HG02642 (cell line): Measurements from ENCODE around the gene DYNLT4.
"Not testable (repeated sequence)": the region's sequence is repeated elsewhere in the genome, so short reads cannot be mapped to it uniquely, and the experiment has no call there.

Experiments
- ATAC-seq: cut with Tn5 transposase; IDR thresholded peaks from one replicate; pipeline ENCODE4 v1.9.1; 2021; ENCODE audit warnings: mild to moderate bottlenecking; ENCODE audit not compliant: unreplicated experiment, poor library complexity

DYNLT4 gene

DNA sequence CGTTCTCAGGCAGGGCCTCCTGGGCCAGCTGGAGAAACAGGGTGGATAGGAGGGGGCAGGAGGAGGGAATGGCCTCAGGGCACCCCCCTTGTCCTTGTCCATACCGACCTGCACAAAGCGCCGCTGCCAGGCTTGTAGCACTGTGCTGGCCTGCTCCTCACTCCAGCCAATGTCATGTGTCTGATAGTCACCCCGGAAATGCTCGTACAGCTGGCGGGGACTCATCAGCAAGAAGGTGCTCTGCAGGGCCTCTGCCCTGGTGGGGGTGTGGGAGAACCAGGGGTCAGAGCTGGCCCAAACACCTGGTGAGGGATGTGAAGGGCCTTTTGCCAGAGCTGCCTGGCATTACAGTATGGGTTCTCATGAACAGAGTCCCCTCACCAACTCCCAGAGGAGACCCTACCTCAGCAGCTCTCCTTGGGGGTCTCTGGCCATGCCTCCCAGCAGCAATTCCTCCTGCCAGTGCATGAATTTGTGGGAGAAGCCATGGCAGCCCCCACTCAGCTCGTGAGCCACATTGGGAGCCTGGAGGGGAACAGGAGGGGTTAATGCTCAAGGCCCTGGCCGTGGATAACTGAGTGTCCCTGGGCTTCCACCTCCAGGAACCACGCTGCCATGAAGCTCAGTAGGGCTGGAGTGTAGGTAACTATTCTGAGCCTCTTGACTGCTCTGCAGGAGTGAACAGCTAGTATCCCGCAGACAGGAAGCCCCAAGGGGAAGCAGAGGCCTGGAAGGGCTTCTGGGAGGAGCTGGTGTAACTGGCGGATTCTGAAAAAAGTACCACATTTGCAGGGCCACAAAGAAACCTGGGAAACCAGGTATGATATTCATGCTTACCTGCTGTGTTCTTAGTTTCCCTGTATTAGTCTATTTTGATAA lies 22.6 kb upstream of the DYNLT4 start:
- ATAC-seq: no peak

DNA sequence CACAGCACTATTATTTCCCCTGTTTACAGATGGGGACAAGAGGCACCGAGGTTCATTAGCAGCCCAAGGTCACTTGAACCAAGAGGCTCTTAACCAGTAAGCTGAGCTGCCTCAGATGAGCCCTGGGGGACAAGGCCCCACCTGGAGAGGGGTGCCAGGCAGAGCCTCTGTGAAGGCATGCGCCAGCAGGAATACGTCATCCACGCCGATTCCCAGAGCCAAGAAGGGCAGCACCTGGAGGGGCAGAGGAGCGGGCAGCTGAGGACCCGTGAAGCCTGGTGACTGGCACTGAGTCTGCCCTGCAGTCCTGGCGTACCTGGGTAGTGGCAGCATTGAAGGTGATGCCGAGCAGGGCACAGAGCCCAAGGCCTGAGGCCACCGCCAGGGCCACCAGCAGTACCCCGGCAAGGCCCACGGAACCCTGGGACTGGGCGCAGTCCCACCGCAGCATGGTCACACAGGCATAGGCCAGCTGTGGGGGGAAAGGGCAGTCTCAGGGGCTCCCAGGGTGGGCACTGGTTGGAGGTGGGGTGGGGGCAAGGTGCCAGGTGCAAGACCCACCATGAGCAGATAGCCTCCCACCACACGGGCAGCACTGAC lies 21.8 kb upstream of the DYNLT4 start:
- no peak for ATAC-seq

DNA sequence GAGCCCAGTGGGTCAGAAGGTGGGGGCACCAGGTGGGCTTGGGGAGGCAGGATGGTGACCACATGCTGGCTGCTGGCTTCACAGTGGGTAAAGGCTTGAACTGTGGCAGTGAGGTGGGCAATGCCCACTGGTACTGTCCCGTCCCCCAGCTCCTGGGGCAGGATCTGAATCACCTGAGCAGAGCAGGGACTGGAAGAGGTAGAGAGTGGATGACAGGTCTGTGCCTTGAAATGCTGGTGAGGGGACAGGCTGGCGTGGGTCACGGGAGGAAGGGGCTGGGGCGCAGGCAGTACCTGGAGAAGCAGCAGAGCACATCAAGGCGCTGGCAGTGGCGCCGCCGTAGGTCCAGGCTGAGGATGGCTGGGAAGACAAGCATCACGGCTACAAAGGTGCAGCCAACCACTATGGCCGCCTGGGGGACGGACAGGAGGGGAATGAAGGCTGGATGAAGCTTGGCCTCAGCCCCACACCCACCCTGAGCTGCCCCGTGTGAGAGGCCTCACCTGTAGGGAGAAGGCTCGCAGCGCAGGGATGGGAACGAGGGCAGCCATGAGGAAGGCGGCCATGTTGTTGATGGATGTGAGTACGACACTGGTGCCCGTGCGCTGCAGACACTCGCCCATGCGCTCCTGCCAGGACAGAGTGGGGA lies 21.0 kb upstream of the DYNLT4 start:
- ATAC-seq: no peak

DNA sequence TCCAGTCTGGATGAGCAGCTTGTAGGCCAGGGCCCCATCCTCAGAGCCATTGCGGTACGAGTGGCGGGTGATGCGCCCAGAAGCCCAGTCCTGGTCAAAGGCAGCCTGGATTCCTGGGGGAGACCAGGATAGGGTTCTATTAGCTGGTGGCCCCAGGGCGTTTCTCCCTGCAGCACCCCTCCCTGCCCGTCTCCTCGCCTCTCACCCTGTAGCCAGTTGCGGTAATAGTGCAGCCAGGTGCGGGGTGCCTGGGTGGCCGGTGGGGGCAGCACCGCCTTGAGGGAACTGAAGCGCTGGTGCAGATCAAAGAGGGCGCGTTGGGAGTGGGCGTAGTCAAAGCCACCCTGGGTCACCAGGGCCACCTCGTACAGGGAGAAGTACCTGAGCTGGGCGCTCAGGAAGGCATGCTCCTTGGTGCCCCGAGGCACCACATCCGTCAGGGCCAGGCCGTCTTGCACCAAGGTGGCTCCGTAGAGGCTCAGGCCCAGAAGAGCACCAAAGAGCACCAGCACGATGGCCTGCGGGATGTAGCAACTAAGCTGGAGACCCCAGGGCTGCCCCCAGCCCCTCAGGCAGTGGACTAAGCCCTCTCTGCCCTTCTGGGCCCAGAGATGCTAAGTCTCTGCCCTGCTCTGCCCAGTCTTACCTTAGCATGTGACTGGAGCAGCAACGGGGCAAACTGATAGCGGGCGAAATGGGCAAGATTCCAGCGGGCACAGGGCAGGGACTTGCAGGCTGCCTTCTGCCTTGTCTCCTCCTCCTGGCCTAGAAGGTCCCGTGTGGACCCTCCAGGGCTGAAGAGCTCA lies 20.2 kb upstream of the DYNLT4 start:
- no peak for ATAC-seq

DNA sequence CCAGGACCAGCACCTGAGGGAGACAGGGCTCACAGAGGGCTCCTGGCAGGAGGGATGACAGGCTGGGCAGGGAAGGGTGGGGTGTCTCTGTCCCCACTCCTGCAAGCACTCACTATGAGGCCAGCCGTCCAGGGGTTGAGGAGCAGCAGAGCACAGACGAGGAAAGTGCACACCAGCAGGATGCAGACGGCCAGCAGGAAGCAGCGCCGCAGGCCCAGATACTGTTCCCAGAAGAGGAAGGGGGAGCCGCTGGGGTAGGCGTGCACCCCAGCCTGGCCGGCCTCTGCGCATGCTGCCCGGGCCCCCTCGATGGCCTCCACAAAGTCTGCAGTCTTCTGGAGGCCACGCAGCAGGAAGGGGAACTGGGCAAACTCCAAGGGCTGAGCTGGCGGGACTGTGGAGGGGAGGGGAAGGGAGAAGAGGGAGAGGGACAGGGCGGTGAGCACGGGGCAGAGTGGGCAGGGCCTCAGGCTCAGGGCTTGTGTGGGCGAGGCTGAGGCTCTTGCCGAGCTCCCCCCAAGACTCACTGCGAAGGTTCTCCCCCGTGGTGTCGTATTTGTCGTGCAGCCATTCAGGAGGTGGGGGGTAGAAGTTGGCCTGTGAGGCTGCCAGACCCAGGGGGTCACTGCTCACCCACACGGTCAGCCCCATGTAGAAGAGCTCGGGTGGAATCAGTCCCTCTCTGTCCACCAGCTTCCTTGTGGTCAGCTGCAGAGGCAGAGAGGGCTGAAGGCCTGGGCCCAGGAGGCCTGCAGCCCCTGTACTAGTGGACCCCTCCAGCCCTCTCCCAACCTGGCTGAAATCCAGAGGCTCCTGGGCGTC lies 19.4 kb upstream of the DYNLT4 start:
- ATAC-seq: no peak

DNA sequence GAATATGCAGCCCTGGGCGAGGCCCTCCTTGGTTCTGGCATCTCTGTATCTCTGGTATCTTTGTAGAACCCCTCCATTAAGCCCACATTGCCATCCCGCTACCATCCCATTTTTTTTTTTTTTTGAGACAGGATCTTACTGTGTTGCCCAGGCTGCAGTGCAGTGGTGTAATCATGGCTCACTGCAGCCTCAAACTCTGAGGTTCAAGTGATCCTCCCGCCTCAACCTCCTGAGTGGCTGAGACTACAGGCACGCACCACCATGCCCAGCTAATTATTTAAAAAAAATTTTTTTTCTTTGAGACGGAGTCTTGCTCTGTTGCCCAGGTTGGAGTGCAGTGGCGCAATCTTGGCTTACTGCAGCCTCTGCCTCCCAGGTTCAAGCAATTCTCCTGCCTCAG lies 17.2 kb upstream of the DYNLT4 start:
- not testable (repeated sequence) for ATAC-seq

DNA sequence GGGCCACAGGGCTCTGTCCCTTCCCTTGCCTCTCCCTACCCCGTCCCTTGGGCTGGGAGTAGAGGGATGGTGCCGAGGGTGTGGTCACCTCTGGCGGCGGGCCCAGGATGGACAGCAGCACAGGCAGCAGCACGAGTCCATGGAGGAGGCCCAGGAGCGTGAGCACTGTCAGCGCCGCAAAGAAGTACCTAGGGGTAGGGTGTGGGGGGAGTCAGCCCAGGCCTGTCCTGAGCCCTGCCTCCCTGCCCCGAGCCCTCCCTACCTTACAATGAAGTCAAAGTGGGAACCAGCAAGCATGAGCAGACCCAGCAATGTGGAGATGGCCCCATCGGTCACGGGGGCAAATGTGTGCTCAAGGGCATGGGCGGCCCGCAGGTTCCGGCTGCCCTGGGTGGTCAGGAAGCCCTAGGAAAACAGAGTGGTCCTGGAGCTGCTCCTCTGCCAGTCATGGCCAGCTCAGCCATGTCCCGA lies 15.9 kb upstream of the DYNLT4 start:
- no peak for ATAC-seq

DNA sequence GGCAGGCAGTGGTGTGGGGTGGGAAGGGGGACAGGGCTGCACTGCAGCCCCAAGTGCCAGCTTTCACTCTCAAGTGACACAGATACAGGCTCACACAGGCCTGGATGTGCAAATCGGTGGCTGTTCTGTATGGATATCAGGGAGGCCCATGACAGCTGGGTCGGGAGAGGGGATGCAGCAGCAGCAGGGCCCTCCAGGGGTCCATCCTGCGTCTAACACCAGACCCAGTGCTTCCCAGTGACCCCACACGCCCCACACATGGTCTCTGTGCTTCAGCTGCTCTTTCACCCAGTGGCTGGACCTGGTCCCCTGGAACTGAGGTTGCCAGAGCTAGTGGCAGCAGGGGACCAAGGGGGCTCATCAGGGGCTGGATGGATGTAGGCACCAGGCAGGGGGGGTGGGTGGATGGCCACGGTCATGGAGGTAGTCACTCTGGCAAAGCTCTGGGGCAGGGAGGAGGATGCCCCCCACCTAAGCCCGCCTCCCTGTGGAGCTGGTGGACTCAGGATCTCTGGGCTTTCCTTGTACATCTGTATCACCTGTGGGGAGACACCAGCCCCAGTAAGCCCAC lies 15.1 kb upstream of the DYNLT4 start:
- ATAC-seq: no peak

DNA sequence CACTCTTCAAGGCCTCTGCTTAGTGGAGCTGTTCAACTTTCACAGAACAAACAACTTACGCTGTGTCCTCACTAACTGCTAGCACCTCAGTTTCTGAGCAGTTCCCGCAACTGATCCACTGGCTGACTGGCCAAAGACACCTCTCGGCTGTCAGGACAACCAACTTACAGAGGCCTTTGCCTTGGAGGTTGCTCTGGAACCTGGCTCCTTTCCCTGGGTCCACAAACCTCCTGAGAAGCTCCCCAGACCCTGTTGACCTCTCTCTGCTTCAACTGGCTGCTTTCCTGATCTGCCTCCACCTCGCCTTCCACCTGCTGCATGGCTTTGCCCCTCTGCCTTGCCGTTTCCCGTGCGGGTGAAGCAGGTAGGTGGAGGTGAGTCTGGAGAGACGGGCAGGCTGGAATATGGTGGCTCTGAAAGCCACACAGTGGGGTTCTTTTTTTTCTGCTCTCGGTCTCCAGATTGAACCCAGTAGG lies 14.1 kb upstream of the DYNLT4 start:
- no peak for ATAC-seq

DNA sequence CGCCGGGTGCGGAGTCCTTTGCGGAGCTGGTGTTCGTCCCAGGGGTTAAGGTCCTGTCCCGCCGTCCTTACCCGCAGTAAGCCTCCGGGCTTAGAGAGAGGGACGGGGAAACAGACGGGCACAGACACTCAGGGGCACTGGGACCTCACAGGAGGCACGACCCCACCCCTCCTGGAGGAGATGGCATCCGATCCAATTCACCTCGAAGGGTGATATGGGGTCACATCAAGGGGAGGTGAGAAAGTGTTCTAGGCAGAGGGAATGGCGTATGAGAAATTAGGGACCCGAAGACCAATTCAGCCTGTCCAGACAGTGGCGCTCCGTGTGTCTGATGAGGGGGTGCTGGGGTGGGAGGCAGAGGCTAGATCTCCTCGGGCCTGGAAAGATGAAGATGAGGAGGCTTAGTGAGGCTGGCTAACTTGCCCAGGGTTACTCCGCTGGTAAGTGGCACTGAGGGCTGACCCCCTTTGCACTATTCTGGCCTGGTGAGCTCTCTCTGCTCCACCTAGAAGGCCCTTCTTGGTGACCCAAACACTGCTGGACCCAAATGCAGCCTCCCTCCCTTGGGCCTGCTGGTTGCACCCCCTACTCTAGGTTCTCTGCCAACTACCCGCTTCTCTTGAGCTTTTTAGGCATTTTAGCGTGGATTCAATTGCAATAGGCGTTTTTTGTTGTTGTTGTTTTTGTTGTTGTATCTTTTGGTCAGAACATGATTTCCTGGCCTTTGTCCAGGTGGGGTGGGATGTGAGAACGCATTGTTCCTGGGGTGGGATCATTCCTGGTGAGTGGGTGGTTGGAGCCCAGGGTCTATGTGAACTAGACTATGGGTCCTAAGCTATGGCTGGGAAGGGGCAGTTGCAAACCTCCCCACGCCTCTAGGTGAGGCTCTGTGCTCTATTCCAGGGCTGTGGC lies 13.4 kb upstream of the DYNLT4 start:
- no peak for ATAC-seq

DNA sequence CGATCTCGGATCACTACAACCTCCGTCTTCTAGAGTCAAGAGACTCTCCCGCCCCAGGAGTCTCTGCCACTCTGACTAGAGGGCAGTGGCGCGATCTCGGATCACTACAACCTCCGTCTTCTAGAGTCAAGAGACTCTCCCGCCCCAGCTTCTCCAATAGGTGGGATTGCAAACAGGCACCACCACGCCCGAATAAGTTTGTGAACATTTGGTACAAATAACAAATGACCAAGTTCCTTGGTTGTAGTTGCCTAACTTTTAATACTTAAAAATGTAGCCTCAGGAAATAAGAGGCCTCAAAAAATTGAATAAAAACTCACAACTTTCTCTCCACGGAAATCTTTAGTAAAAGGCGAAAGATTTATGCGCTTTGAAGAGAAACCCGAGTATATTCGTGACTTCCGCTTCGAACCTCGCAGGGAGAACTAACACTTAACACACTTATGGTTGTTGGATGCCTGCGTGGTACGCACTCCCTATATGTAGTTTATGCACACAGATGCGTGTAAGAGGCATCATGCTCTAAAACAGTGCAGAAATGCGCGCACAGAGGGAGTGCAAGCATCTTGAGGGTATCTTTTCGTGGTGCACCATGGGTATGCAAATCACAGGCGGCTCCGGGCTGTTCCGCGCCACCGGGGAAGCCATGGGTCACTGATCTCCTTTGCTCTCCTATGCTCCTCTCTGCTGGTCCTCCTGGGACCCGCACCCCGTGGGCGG lies 12.6 kb upstream of the DYNLT4 start:
- ATAC-seq: peak; percentile 77

DNA sequence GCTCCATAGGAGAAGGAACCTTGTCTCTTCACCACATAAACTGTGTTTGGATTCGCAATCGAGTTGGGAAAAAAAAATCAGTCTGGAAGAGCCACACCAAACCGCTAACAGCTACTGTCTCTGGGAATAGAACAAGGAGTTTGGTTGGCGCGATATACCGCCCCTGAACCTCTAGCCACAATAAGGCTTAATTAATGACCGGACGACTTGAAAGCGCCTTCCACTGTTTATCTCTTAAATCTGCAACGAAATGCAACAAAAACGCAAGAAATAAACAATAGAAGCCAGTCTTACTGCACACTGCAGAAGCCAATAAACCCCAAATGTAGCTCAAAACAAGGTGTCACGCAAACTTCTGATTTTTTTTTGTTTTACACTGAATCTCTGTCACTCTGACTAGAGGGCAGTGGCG lies 12.1 kb upstream of the DYNLT4 start:
- ATAC-seq: no peak

DNA sequence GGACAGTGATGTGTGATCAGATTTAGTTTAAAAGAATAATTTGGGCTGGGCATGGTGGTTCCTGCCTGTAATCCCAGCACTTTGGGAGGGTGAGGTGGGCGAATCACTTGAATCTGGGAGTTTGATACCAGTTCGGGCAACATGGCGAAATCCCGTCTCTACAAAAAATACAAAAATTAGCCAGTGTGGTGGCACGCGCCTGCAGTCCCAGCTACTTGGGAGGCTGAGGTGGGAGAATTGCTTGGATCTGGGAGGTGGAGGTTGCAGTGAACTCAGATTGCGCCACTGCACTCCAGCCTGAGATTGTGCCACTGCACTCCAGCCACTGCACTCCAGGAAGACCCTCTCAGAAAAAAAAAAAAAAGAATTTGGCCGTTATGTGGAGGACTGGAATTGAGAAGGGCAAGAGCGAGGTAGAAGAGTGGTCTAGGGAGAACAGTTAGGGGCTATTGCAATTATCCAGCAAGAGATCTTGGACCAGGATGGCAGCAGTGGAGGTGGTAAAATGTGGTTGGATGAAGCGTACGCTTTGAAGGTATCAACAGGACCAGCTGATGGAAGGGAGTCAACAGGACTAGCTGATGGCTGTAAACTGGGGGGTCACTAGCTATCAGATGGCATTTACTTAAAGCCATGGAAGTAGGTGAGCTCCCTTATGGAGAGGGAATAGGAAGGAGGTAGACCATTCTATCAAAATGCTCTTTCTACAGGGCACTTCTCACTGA lies 10.8 kb upstream of the DYNLT4 start:
- ATAC-seq: no peak

DNA sequence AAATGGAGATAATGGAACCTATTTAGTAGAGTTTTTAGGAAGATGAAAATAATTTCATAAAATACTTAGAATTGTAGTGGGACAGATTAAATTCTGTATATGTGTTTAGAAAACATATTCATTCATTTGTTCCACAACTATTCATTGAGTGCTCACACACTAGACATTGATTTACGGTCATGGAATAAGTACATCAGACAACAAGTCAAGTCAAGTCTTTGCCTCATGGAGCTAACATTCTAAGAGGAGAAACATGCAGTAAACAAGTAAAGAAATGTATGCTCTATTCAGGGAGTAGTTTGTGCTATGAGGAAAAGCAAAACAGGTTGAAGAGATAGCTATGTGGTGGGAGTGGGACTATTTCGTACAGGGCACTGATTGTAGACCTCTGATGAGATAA lies 10.2 kb upstream of the DYNLT4 start:
- ATAC-seq: no peak

DNA sequence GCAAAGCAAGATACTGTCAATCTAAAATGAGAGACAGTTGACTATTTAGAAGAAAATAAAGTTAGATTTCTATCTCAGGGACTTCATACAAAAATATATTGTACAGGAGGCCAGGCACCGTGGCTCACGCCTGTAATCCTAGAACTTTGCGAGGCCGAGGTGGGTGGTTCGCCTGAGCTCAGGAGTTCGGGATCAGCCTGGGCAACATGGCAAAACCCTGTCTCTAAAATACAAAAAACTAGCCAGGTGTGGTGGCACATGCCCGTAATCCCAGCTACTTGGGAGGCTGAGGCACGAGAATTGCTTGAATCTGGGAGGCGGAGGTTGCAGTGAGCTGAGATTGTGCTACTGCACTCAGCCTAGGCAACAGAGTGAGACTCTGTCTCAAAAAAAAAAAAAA lies 8.8 kb upstream of the DYNLT4 start:
- not testable (repeated sequence) for ATAC-seq

DNA sequence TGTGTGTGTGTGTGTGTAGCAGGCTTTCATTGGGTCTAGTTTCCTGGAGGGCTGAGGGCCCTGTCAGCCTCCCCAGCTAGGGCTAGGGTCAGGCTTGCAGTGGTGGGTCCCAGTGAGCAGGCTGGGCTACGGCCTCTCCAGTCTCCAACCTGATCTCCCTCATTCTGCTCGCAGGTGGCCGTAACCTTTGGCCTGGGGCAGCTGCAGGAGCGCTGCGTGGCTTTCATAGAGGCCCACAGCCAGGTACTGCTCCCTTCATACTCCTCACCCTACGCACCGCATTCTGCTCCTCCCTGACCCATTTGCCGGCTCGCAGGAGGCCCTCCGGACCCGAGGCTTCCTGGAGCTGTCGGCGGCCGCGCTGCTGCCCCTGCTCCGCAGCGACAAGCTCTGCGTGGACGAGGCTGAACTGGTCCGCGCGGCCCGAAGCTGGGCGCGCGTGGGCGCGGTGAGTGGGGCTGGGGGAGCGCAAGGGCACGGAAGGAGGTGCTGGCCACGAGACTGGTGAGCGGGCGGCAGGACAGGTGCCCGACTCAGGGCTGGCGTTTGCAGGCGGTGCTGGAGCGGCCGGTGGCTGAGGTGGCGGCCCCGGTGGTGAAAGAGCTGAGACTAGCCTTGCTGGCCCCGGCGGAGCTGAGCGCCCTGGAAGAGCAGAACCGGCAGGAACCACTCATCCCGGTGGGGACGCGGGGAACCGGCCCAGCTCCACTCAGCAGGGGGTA lies 5.8 kb upstream of the DYNLT4 start:
- no peak for ATAC-seq
